GM18517 (cell line): Measurements from ENCODE around the gene NLRP10.

Experiments
- ATAC-seq: cut with Tn5 transposase; IDR thresholded peaks from one replicate; pipeline ENCODE4 v1.9.1; 2021; ENCODE audit warnings: mild to moderate bottlenecking, moderate library complexity; ENCODE audit not compliant: unreplicated experiment

The NLRP10 gene

DNA sequence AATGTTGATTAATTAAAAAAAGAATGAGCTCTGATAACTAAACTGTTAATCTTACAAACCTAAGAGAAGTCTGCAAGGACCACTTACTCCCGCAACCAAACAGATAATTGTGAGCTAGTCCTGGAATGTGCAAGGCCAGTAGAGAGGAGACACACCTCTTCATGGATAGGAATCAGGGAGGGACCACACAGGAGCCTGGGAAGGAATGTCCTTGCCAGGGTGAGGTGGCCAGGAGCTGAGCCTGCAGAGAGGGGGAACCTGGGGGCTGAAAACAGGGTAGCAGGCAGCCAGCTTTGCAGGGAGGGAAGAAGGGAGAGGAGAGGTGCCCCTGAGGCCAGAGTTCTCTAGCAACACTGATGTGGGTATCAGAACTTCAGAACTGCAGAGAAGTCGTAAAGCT is 9.4 kb upstream of the NLRP10 start:
- ATAC-seq, result no peak

DNA sequence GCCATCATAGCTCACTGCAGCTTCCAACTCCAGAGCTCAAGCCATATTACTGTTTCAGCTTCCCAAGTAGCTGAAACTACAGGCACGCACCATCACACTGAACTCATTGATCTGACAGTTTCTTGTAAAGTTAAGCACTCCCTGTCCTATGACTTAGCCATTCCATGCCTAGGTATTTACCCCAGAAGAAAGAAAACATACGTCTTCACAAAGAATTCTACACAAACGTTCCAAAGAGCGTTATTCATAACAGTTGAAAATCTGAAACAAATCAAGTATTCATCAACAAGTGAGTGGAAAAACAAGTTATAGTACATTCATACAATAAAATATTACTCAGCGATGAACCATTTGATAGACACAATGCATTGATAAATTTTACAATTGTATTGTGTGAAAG is 7.8 kb upstream of the NLRP10 start:
- no peak for ATAC-seq

DNA sequence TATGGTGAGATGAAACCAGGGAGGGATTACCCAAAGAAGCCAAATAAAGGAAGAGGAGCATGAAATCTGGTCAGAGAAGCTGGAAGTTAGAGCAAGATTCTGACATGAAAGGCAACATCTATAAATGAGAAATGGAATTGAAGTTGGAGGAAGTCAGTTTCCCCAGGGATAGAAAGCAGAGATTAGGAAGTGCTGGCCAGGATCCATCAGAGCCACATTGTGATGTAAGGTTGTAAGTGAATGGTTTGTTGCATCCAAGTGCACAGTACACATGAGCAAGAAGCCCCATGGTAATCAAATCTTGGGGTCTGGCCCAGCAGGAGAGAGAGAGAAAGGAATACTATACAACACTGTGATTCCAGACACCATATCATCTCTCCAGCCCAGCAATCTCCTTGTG is 6.6 kb upstream of the NLRP10 start:
- ATAC-seq, result no peak

DNA sequence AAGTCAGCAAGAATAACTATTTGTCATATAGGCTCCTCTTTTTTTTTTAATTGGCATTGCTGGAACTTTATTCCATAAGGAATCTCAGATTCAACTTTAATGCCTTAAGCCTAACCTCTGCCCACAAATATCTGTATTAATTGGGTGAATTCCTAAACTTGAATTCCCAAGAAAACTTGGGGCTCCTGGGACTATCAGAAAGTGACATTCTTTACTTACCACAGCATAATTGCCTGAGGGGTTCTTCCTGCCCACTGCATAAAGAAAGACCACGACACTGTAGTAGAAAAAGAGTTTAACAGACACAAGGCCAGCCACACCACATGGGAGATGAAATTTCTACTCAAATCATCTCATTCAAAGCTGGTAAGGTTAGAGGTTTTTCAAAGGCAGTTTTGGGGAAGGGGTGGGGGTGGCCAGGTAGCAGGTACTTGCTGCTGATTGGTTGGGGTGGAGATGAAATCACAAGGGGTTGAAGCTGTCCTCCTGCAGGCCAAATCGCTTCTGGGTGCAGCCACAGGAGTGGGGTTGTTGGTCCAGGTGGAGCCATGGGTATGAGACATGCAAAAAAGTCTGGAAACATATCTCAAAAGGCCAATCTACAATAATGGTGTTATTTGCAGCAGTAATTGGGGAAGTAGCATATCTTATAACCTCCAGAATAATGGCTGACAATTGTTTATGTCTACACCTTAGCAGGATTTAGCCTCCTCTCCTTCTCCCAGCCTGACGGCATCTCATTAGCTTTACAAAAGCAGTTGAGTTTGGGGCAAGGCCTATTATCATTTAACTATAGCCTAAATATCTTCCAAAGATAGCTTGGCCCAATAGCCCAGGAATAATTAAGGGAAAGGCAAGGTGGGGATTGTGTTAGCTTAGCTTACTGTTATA is 4.8 kb upstream of the NLRP10 start:
- no peak for ATAC-seq

DNA sequence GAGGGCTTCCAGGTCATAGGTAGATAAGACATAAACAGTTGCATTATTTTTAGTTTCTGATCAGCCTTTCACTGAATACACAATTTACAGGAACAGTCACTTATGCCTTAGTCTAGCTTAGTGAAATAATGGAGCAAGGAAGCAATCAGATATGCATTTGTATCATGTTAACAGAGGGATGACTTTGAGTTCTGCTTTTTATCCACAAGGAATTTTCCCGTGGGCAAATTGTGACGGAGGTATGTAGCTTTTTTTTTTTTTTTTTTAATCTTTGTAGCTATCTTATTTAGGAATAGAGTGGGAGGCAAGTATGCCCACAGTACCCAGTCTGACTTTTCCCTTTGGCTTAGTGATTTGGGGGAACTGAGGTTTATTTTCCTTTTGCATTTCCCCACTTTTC is 3.4 kb upstream of the NLRP10 start:
- ATAC-seq, result no peak

DNA sequence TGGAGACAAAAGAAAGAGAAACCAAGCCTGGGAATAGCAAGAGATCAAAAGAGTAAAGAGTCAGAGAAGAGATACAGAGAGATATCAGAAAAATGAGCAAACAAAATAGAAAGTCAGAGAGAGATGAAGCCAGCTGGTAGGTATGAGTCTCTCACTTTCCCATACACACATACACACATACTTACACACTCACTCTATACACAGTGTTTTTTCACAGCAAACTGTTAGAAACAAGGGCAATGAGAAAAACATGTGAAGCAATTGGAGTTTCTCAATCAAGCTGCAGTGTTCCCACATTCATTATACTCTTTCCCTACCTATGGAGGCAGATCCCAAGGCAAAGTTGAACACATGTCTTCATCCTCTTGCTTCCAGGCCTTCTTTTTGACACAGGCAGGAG is 2.6 kb upstream of the NLRP10 start:
- ATAC-seq, result no peak

DNA sequence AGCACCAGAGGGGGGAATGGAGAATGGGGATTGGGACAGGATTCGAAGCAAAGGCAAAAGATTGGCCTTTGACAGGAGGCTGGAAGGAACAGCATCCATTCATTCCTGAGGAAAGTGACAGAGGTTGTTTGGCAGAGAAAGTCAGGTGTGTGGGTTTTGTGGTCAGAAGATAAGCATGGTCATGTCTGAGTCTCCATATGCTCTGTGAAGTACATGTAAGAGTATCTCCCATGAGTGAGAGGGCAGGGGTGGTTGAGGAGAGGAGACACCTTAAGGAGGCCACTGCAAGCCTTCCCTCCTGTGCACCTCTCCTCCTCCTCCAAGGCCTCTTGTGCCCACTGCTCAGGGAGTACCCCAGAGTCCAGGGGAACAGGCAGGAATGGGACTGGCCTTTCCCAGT is 1.9 kb upstream of the NLRP10 start:
- no peak for ATAC-seq

DNA sequence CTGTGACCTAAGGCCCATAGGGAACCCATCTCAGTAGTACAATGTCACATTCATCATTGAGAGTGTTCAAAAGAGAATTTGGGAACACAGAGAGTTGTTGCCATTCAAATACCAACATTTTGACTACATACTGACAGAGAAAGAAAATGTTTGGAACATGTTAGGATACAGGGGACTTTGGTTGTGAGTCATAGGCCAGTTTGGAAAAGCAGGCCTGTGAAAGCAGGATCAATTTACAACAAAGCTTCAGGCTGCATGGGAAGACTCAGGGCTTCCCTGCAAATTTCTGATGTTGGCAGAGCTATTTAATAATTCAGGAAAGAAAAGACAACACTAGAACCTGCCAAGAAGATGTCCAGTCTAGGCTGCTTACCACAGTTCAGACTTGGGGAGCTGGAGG is 374 bp downstream of the NLRP10 start:
- no peak for ATAC-seq

DNA sequence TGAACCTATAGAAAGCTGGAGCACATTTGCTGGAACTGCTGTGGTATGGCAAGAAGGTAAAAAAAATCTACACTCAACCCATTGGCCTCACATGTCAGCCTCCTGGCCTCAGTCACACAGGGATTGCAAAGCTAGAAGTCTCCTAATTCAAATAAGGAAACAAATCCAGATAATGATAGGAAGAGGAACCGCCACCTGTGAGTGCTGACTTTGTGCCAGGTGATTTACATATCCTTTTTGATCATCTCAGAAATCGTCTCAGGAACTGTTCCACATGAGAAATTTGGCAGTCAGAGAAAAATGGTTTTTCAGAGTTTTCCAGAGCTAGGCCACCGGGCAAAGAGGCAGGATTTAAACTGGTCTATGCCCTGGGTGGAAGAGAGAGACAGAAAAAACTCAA is 986 bp downstream of the NLRP10 start:
- ATAC-seq, result no peak

DNA sequence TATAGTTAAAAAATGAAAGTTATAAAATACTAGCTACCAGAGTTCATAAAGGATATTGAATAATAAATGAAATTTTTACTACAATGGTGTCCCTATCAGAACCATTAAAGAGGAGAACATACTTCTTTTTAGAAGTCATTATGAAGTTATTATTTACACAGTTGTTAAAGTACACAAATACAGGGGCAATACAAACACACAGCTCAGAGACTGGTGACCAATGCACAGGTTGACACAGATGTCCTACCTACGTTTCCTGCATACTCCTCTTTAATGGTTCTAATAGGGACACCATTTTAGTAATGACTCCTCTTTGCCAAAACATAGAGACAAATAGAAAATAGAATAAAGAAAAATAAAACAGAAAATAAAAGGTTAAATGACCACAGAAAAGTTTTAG is 10.1 kb downstream of the NLRP10 start:
- ATAC-seq, result no peak

DNA sequence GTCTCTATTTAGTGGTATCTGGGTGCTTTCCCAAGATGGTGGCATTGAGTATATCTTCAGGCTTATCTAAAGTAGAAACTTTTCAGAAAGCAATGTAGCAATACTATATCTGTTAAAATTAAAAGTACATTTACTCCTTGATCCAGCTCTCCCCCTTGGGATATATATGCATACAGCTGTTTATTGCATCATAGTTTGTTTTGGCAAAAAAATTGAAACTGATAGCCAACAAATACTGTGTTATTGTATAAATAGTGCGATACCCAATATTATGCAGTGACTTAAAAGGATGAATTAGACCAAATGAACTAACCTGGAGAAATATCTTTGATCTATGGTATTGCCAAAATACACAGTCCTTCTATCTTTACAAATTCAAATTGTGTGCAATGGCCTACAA is 15.3 kb downstream of the NLRP10 start:
- ATAC-seq, result no peak

DNA sequence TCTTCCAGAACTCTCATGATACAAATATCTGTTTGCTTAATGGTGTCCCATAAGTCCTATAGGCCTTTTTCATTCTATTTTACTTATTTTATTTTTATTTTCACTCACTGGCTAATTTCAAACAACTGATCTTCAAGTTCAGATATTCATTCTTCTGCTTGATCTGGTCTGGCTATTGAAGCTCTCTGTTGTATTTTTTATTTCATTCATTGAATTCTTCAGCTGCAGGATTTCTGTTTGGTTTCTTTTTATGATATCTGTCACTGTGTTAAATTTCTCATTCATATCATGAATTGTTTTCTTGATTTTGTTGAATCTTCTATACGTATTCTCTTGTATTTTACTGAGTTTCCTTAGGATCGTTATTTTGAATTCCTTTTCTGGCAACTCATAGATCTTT is 21.1 kb downstream of the NLRP10 start:
- ATAC-seq, result no peak

DNA sequence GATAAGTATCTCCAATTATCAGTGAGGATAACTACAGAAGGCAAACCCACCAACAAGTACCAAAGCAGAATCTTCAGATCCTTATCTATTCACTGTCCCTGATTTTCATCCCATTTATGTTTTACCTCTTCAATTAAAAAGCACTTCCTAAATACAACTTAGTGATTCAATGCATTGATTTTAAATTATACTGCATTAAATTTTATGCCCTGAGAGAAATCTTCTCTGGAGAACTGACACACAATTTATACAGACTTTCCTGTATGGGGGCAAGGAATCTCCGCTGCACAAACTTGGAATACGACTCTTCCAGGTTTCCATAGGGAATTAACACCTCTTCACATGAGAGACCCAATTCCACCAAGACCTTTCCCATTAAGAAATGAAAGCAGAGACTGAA is 23.6 kb downstream of the NLRP10 start, which contains the start of gene OR10A3:
Gene OR10A3 (minus strand): TSS at position 101 of the 400 bp plus-strand sequence. CDS start 2,188 bp downstream, outside the sequence.
- ATAC-seq, result no peak

DNA sequence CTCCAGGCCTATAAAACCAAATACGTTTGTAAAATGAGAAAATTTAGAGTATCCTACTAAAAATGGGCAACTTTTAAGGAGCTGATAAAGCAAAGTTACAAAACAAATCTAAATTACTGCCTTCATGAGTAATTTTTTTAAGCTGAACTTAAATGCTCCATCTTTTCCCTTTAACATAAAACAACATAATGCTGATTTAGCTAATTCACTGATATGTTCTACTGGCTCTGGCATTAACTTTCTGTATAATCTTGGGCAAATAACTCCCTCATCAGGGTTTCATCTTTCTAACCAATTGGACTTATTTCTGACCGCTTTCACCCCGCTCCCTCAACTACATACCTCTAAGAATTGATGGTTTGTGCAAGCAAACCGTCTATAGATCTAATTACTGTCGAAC is 24.1 kb downstream of the NLRP10 start:
- no peak for ATAC-seq

DNA sequence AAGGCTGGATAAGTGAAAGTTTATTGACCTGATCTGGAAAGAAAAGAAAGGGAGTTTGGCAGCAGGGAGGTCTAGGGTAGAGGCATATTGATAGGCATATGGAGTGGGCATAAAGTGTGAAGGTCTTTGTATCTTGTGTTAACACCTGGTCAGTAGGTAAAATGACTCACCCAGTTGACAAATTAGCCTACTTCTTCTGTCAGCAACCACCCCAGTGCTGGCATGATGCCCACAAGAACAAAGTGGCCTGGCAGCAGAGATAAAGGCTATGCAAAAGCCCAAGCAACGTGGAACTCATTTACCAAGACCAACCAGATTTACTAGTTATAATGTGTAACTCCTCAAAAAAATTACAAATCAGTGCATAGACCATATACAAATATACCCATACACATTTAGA is 28.6 kb downstream of the NLRP10 start:
- ATAC-seq, result no peak

DNA sequence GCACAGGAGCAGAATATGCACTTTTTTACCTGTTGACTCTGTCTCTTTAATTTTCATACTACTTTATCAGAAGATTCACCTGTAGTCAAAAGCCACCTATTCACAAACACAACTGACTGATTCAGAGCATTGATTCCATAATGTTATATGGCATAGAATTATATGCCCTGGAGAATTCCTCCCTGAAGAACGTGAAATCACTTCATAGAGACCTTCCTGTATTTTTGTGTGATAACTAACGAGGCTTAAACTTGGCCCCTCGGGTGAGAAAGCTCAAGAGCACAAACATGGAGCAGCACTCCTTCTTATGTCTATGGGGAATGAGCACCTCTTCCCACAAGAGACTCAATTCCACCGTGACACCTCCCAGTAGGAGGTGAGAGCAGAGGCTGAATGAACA is 34.1 kb downstream of the NLRP10 start, which contains the start of gene OR10A6:
Gene OR10A6 (minus strand): TSS at position 101 of the 400 bp plus-strand sequence. CDS start 2,606 bp downstream, outside the sequence.
- ATAC-seq, result no peak

DNA sequence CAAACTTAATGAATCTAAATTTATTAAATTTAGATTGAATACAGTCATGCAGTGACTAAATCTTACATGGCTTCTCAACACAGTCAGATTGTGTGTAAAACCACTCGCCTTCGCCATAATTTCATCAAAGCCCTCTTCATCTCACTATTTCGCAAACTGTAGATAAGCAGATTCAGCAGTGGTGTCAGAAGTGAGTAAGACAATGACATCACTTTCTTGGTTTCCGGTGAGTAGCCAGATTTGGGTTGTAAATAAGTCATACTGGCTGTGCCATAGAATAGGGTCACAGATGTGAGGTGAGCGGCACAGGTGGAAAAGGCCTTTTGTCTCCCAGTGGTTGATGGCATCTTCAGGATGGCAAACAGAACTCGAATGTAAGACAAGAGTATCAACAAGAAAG is 37.6 kb downstream of the NLRP10 start:
- no peak for ATAC-seq

DNA sequence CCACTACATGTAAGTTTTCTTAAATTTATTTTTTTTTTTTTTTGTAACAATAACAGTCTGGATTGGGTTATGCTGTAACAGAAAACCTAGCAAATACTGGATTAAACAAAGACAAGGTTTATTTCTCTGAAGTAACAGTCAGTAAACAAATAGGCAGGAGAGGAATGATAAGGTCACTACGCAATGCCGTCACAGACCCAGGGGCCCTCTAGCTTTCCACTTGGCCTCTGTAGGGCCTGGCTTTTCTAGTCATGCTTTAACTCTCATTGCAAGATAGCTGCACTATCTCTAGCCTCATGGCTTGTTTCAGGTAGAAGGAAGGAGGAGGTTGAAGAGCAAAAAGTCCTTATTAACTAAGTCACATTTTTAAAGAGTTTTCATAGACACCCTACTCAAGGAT is 40.7 kb downstream of the NLRP10 start:
- no peak for ATAC-seq

DNA sequence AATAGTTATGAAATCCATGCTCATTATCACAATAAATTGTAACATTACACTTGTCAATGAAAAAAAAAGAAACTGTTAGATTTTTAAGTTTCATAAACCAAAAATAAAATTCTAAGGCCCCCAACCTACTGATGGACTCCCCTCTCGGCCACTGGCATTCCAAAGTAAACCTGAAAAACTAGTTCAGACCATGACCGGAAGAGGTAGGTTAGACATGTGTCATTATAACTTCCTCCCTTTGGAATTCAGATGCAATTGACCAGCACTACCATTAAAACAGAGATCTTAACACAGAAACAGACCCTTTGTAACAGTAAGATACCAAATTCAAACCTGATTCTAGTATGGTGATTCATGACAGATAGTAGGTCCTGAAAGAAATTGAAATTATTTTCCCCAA is 47.1 kb downstream of the NLRP10 start:
- ATAC-seq, result no peak
